ENCODE results near the gene MAPRE3. TPM values are rescaled to one million over a fixed set of nuclear protein-coding genes. Genes with fewer than 3 reads are reported as not detected.

MAPRE3 gene
- total and polyA plus RNA-seq, 8 donors = 4.7 to 56.8 (median 10.1) TPM

DNA sequence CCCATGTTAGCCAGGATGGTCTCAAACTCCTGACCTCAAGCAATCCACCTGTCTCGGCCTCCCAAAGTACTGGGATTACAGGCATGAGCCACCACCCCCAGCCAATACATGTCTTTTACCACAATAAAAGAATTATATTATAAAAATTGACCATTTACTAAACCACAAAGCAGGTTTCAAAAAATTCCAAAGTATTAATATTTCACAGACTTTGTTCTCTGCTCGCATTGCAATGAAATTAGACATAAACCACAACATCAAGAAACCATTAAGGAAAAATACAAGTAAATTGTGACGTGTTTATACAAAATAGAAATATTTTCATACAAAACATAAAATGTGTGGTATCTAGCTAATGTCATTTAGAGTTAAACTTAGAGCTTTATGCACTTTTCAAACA is 13.4 kb upstream of the MAPRE3 start:
- Histone ChIP-seq H3K36me3 (no peaks in the 10 kb centered on the region), H3K9me3 (no peaks in the 10 kb centered on the region), H3K27me3 (no peaks in the 10 kb centered on the region), H3K27ac (no peak overlapping the region), H3K4me3 (no peak overlapping the region), H3K4me1 (no peaks in the 10 kb centered on the region)
- DNase-seq = no peak
- 46% methylated on average over 3 of the region's 3 CpGs for WGBS, 2 donors
- FAIRE-seq = no peak
- ATAC-seq = no peak
- intact Hi-C loops (cut with DNase I) = no loop called here
- no peak for TF ChIP-seq CTCF (IDR thresholded peaks at IDR 0.05)

DNA sequence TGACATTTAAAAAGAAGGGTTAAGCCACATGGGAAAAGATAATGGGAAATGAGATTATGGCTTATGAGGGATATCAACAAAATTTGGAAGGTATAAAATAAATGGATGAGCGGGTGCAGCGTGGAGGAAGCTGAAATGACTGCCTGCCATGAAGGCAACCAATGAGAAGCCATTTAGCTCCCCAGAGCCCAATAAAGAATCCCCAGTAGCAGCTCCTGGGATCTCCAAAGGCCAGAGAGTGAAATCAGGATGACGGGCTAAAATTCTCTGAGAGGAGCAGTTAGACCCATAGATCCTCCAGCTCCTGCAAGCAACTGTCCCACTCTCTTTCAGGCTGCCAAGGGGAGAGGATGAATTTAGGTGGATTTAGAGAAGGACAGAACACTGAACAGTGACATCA is 12.9 kb upstream of the MAPRE3 start:
- H3K27me3 ChIP-seq = no peaks in the 10 kb centered on the region
- H3K9me3 ChIP-seq = no peaks in the 10 kb centered on the region
- no peaks in the 10 kb centered on the region for H3K36me3 ChIP-seq
- ATAC-seq (no peak), FAIRE-seq (no peak), DNase-seq (no peak)
- H3K4me3 ChIP-seq = no peak overlapping the region
- H3K4me1 ChIP-seq = no peaks in the 10 kb centered on the region
- no peak for TF ChIP-seq CTCF (IDR thresholded peaks at IDR 0.05)
- 57 to 67% methylated on average over 3 of the region's 3 CpGs for WGBS, 2 donors
- no peak overlapping the region for H3K27ac ChIP-seq
- intact Hi-C loops (cut with DNase I) = no loop called here

DNA sequence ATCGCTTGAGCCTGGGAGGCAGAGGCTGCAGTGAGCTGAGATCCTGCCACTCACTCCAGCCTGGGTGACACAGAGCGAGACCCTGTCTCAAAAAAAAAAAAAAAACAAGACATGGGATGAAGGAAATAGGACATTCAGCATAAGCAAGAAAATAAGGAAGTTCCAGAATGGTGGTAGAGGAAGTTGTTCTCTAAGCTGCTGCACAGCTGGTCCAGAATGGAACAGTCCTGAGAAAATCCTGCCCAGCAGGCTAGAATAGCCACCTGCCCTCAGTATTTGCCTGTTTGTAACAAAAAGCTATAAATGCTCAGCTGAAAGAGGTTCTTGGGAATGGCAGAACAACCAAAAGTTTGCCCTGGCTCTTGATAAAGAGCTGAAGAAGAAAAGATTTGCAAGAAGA is 11.1 kb upstream of the MAPRE3 start:
- no peak for TF ChIP-seq CTCF (IDR thresholded peaks at IDR 0.05)
- ATAC-seq (no peak), DNase-seq (no peak), FAIRE-seq (no peak)
- 91 to 95% methylated on average over 2 of the region's 2 CpGs for WGBS, 2 donors
- Histone ChIP-seq H3K27ac (no peak overlapping the region), H3K36me3 (no peaks in the 10 kb centered on the region), H3K4me1 (no peaks in the 10 kb centered on the region), H3K9me3 (no peaks in the 10 kb centered on the region), H3K27me3 (no peaks in the 10 kb centered on the region), H3K4me3 (no peak overlapping the region)
- intact Hi-C loops (cut with DNase I) = no loop called here

GRCh38 chr2:26964446-26965130 is 5.8 kb upstream of the MAPRE3 start:
- no peak for FAIRE-seq
- intact Hi-C loops (cut with DNase I) = loop anchor here in 2 of 3 donors (5.0 to 10.0 kb wide), 3 partner anchors 53 to 120 kb away; partner anchors contain the start of gene KHK (in 1 of the 2)
- Histone ChIP-seq H3K4me3 (no peak overlapping the region), H3K36me3 (no peaks in the 10 kb centered on the region), H3K27me3 (no peaks in the 10 kb centered on the region), H3K9me3 (no peaks in the 10 kb centered on the region), H3K4me1 (no peaks in the 10 kb centered on the region), H3K27ac (no peak overlapping the region)
- ATAC-seq = no peak
- no peak for DNase-seq
- TF ChIP-seq CTCF (IDR thresholded peaks at IDR 0.05) = no peak
- WGBS, 2 donors = 54 to 62% methylated on average over 3 of the region's 3 CpGs

GRCh38 chr2:26968001-26968400 is 2.4 kb upstream of the MAPRE3 start:
- Histone ChIP-seq H3K4me1 (peaks cover 0 to 13% (median 5%) of the 10 kb centered on the region in 3 donors), H3K4me3 (no peak overlapping the region), H3K36me3 (no peaks in the 10 kb centered on the region), H3K27me3 (no peaks in the 10 kb centered on the region), H3K27ac (no peak overlapping the region), H3K9me3 (no peaks in the 10 kb centered on the region)
- FAIRE-seq (no peak), ATAC-seq (no peak), DNase-seq (no peak)
- TF ChIP-seq CTCF (IDR thresholded peaks at IDR 0.05) = no peak
- 62 to 72% methylated on average over 3 of the region's 3 CpGs for WGBS, 2 donors
- intact Hi-C loops (cut with DNase I) = loop anchor here in 1 of 3 donors (10.0 kb wide), 1 partner anchor 117 kb away; the partner anchor contains the start of gene KHK
